Upper lobe of left lung (tissue), 6 donors: ENCODE data around the gene SLC7A14. TPM values are rescaled to one million over a fixed set of nuclear protein-coding genes. Genes with fewer than 3 reads are reported as not detected.

Experiments
- ATAC-seq, 2 donors: fragments of 200-7000 bp; cut with Tn5 transposase; one replicate each; pipeline ENCODE4 v1.9.1; 2022; ENCODE audit warnings: mild to moderate bottlenecking in 2 of 2, moderate library complexity in 2 of 2; ENCODE audit not compliant: low FRiP score in 2 of 2
- DNase-seq, 2 donors: peaks; one replicate each; pipeline ENCODE4 v3.0.0-alpha.2; 2019 to 2020
- H3K27ac ChIP-seq, 4 donors: fragments of 200-600 bp; sonication (generic); one replicate each; pipeline ENCODE4 v1.5.1; 2016 to 2019
- H3K27me3 ChIP-seq, 4 donors: fragments of 200-600 bp; sonication (generic); one replicate each; pipeline ENCODE4 v1.5.1; 2017 to 2019
- H3K36me3 ChIP-seq, 4 donors: fragments of 200-600 bp; sonication (generic); one replicate each; pipeline ENCODE4 v1.5.1; 2016 to 2019
- H3K4me1 ChIP-seq, 4 donors: fragments of 200-600 bp; sonication (generic); one replicate each; pipeline ENCODE4 v1.5.1; 2018 to 2019
- H3K4me3 ChIP-seq, 4 donors: fragments of 200-600 bp; sonication (generic); one replicate each; pipeline ENCODE4 v1.5.1; 2017 to 2019; ENCODE audit warnings: mild to moderate bottlenecking in 2 of 4, moderate library complexity in 1 of 4
- H3K9me3 ChIP-seq, 4 donors: fragments of 200-600 bp; sonication (generic); one replicate each; pipeline ENCODE4 v1.5.1; 2018 to 2019
- CTCF ChIP-seq, 6 experiments: fragments of 450-650 bp in 4 of 6; fragments of 200-600 bp in 2 of 6; sonication (generic) in 2 of 6; IDR thresholded peaks; one replicate each; pipeline ENCODE4 v1.5.1; 2016 to 2019; ENCODE audit warnings: antibody characterized with exemption in 6 of 6
- EP300 ChIP-seq, 4 donors: sonication (generic); formaldehyde crosslinking; IDR thresholded peaks; one replicate each; pipeline ENCODE4 v1.5.1; 2017; ENCODE audit warnings: antibody characterized with exemption in 4 of 4, control low read depth in 2 of 4
- POLR2A ChIP-seq, 4 donors: fragments of 450-650 bp; IDR thresholded peaks; one replicate each; pipeline ENCODE4 v1.5.1; 2016 to 2017; ENCODE audit warnings: antibody characterized with exemption in 4 of 4, mild to moderate bottlenecking in 2 of 4
- POLR2AphosphoS5 ChIP-seq, 2 donors: sonication (generic); formaldehyde crosslinking; IDR thresholded peaks; one replicate each; pipeline ENCODE4 v1.5.1; 2017; ENCODE audit warnings: antibody characterized with exemption in 2 of 2
- WGBS, 2 donors: methylation state at CpG; one replicate each; pipeline ENCODE4 v1.1.5; 2017 to 2018; 5-methylcytosine and 5-hydroxymethylcytosine counted together
- total RNA-seq, 6 donors: library from RNA; depleted of rRNA in 4 of 6; stranded (reverse); fragments of >200 nt in 4 of 6; gene quantifications; one replicate each; pipeline versions ENCODE4 v1.1.0 to v1.2.1, GENCODE V29; 2016 to 2021
- donor health status: DM: no; HTN: no; CAD: no; lungs with moderate emphysema.
- donor health status: DM: no; HTN: yes; CAD: no; lungs with severe emphysema.

Gene SLC7A14
- total RNA-seq, 6 donors from 2014 or later, result 0.03 TPM; not detected in 5

DNA sequence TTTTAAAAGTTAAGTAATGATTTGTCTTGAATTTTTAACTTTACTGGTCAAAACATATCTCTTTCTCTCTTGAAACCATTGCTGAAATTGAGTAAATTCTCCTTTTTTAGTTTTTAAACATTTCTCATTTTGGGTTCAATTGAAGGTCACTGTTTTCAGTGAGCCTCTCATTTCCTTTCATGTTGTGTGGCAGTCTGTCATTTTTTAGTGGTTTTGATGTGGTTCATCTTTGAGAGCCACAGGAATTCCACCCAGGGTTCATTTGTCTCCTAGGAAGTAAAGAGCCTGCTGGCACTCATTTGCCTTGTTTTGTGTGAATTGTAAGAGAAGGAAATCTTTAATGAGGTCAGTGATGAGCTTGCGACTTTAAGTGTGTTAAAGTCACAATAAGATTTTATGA, 156.8 kb downstream of the SLC7A14 start:
- no peak for ATAC-seq
- H3K36me3 ChIP-seq, result no peaks in the 10 kb centered on the region
- H3K4me1 ChIP-seq, result peaks cover 0 to 3% (median 0%) of the 10 kb centered on the region in 4 donors
- no peak for DNase-seq
- TF ChIP-seq POLR2A (IDR thresholded peaks at IDR 0.05) (no peak), POLR2AphosphoS5 (IDR thresholded peaks at IDR 0.05) (no peak), EP300 (IDR thresholded peaks at IDR 0.05) (no peak), CTCF (IDR thresholded peaks at IDR 0.05) (no peak)
- no peaks in the 10 kb centered on the region for H3K9me3 ChIP-seq
- H3K27me3 ChIP-seq, result no peaks in the 10 kb centered on the region
- 72 to 81% methylated on average over 1 of the region's 1 CpG for WGBS, 2 donors
- H3K4me3 ChIP-seq, result no peak overlapping the region
- no peak overlapping the region for H3K27ac ChIP-seq

DNA sequence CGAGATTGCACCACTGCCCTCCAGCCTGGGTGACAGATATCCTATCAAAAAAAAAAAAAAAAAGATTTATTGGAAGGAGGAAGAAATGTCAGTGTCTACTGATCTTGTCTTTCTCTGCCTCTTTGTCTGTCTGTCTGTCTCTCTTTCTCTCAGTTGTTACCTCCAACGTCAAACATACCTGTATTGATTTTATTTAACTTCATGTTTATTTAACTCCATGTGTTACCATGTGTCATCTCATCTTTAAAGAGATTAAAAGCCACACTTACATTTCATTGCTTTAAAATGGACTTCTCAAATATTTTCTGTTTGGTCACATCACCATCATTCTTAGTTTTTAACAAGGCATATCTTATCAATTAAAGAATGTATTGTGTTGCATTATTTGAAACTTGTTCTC, 157.8 kb downstream of the SLC7A14 start:
- Histone ChIP-seq H3K4me1 (peaks cover 0 to 3% (median 0%) of the 10 kb centered on the region in 4 donors), H3K36me3 (no peaks in the 10 kb centered on the region), H3K27ac (no peak overlapping the region), H3K9me3 (no peaks in the 10 kb centered on the region), H3K27me3 (no peaks in the 10 kb centered on the region), H3K4me3 (no peak overlapping the region)
- no peak for DNase-seq
- ATAC-seq, result no peak
- 84 to 85% methylated on average over 2 of the region's 2 CpGs for WGBS, 2 donors
- TF ChIP-seq CTCF (IDR thresholded peaks at IDR 0.05) (no peak), POLR2A (IDR thresholded peaks at IDR 0.05) (no peak), EP300 (IDR thresholded peaks at IDR 0.05) (no peak), POLR2AphosphoS5 (IDR thresholded peaks at IDR 0.05) (no peak)

- Histone ChIP-seq H3K27ac (peak overlapping the region in 2 of 4 donors; percentile 53 to 67), H3K9me3 (no peaks in the 10 kb centered on the region), H3K27me3 (no peaks in the 10 kb centered on the region), H3K4me1 (peaks cover 0 to 3% (median 0%) of the 10 kb centered on the region in 4 donors), H3K36me3 (no peaks in the 10 kb centered on the region), H3K4me3 (no peak overlapping the region)
- DNase-seq (no peak), ATAC-seq (no peak)
- 78 to 79% methylated on average over 2 of the region's 2 CpGs for WGBS, 2 donors
- TF ChIP-seq POLR2A (IDR thresholded peaks at IDR 0.05) (no peak), CTCF (IDR thresholded peaks at IDR 0.05) (no peak)
Observed at GRCh38 chr3:170426240-170426797, 159.6 kb downstream of the SLC7A14 start.

DNA sequence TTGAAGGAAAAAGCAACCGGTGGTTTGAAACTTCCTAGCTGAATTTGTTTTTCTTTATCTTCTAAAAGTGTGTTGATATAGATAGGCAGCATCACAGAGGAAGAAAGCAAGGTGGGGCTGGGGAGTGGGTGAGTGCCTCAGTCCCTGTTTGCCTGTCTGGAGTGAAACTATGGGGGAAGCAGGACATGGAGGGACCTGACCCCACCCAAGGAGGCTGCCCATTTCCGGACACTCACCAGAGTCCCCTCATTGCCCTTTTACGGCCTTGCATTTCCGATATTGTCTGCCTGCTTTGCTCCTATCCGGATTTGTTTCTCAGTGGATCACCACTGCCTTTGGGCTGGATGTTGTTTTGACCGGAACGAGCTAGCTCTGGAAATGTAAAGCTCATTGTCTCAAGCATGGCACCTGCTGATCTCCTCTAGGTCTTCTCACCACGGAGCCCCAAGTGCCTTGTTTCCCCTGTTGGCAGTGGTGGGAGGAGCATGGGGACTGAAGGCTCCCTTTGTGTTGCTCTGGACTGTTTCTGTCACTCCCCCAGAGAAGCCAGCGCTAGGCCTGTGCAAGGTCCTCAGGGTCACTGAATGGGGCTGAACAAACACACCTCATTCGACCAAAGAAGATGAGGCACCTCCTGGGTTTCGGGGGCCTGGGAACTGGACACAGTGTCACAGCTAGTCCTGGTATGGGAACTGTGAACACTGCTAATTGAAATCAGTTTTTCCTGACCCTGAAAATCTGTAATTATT, 160.2 kb downstream of the SLC7A14 start:
- no peak for ATAC-seq
- H3K36me3 ChIP-seq, result no peaks in the 10 kb centered on the region
- no peak for DNase-seq
- H3K27me3 ChIP-seq, result no peaks in the 10 kb centered on the region
- no peak overlapping the region for H3K4me3 ChIP-seq
- 59 to 77% methylated on average over 9 to 11 of the region's 11 CpGs for WGBS, 2 donors
- no peaks in the 10 kb centered on the region for H3K9me3 ChIP-seq
- H3K4me1 ChIP-seq, result peaks cover 0 to 3% (median 0%) of the 10 kb centered on the region in 4 donors
- H3K27ac ChIP-seq, result peak overlapping the region in 3 of 4 donors; percentile 28 to 67 (median 53)
- TF ChIP-seq CTCF (IDR thresholded peaks at IDR 0.05) (no peak), EP300 (IDR thresholded peaks at IDR 0.05) (no peak), POLR2A (IDR thresholded peaks at IDR 0.05) (no peak), POLR2AphosphoS5 (IDR thresholded peaks at IDR 0.05) (no peak)
